HG02759 (cell line): ENCODE results near the gene FBXL19.

Source experiments
- ATAC-seq: cut with Tn5 transposase; IDR thresholded peaks from one replicate; pipeline ENCODE4 v1.9.1; 2021; ENCODE audit warnings: mild to moderate bottlenecking, moderate library complexity; ENCODE audit not compliant: unreplicated experiment

FBXL19 gene

GRCh38 chr16:30984669-30985400, 61.5 kb downstream of the FBXL19 start, which contains the start of gene HSD3B7:
TSS of gene HSD3B7 (plus strand) at chr16:30985207. CDS start at chr16:30985659, 452 bp downstream.
- ATAC-seq, result no peak

GRCh38 chr16:30985401-30986128, 62.2 kb downstream of the FBXL19 start:
- no peak for ATAC-seq

- no peak for ATAC-seq
Measured at GRCh38 chr16:30986129-30986991, 63.0 kb downstream of the FBXL19 start.

- no peak for ATAC-seq
Measured at GRCh38 chr16:30987581-30988190, 64.3 kb downstream of the FBXL19 start.

GRCh38 chr16:30989469-30990047, 66.2 kb downstream of the FBXL19 start:
- no peak for ATAC-seq

- ATAC-seq, result no peak
Measured at GRCh38 chr16:30990105-30990504, 66.7 kb downstream of the FBXL19 start.

GRCh38 chr16:30991052-30991451, 67.7 kb downstream of the FBXL19 start:
- no peak for ATAC-seq

- no peak for ATAC-seq
Measured at GRCh38 chr16:30992276-30992780, 69.0 kb downstream of the FBXL19 start.

GRCh38 chr16:30992931-30993816, 69.8 kb downstream of the FBXL19 start:
- ATAC-seq, result no peak

- ATAC-seq, result no peak
Measured at GRCh38 chr16:30995927-30996323, 72.6 kb downstream of the FBXL19 start.

- ATAC-seq, result peak; percentile 4
Measured at GRCh38 chr16:30996324-30996984, 73.1 kb downstream of the FBXL19 start.

- peak; percentile 79 for ATAC-seq
Measured at GRCh38 chr16:30996985-30997724, 73.8 kb downstream of the FBXL19 start.

GRCh38 chr16:30997725-30998711, 74.6 kb downstream of the FBXL19 start:
- ATAC-seq, result no peak
